WTC11 (cell line): ENCODE results near the gene NUP98. TPM values are rescaled to one million over a fixed set of nuclear protein-coding genes. Genes with fewer than 3 reads are reported as not detected.

Source experiments
- ATAC-seq: fragments of 200-7000 bp; cut with Tn5 transposase; 2 replicates; pipeline ENCODE4 v1.10.0; 2021; ENCODE audit warnings: mild to moderate bottlenecking, moderate library complexity
- CTCF ChIA-PET: fragments of 300-600 bp; sonication (Branson Sonifier 250); formaldehyde crosslinking; loops from one replicate; lab custom pipeline; 2021; ENCODE audit warnings: antibody characterized with exemption; lab: Charles Lee
- POLR2A ChIA-PET: fragments of 350-600 bp; sonication (Branson Sonifier 250); formaldehyde crosslinking; loops from one replicate; lab custom pipeline; 2021; ENCODE audit warnings: antibody characterized with exemption; lab: Charles Lee
- DNase-seq: peaks from one replicate; pipeline ENCODE4 v3.0.0; 2021; ENCODE audit warnings: low spot score
- H3K27ac Mint-ChIP-seq: 2 replicates; pipeline ENCODE4 v1.8.0; 2021; ENCODE audit warnings: mixed read lengths
- H3K27me3 Mint-ChIP-seq: 2 replicates; pipeline ENCODE4 v1.8.0; 2021; ENCODE audit warnings: low read depth, mild to moderate bottlenecking, moderate library complexity, mixed read lengths
- H3K36me3 Mint-ChIP-seq: 2 replicates; pipeline ENCODE4 v1.8.0; 2021; ENCODE audit warnings: mixed read lengths
- H3K4me1 Mint-ChIP-seq: 2 replicates; pipeline ENCODE4 v1.8.0; 2022; ENCODE audit warnings: mixed read lengths
- H3K4me3 Mint-ChIP-seq: 2 replicates; pipeline ENCODE4 v1.8.0; 2021; ENCODE audit warnings: mild to moderate bottlenecking, moderate library complexity, mixed read lengths
- H3K9me3 Mint-ChIP-seq: 2 replicates; pipeline ENCODE4 v1.8.0; 2021; ENCODE audit warnings: mixed read lengths
- ATF1 ChIP-seq: sonication (generic); formaldehyde crosslinking; IDR thresholded peaks from 2 replicates; pipeline ENCODE4 v1.8.1; 2023; ENCODE audit warnings: mild to moderate bottlenecking, moderate library complexity, missing genetic modification reagents
- ELF4 ChIP-seq: sonication (generic); formaldehyde crosslinking; IDR thresholded peaks from 2 replicates; pipeline ENCODE4 v1.8.1; 2022; ENCODE audit warnings: low read depth, mild to moderate bottlenecking, moderate library complexity, missing genetic modification reagents
- EMX1 ChIP-seq: fragments of 250-450 bp; sonication (Bioruptor Pico); IDR thresholded peaks from 2 replicates; pipeline ENCODE4 v1.8.0; 2021; ENCODE audit warnings: mild to moderate bottlenecking
- FOXK1 ChIP-seq: sonication (generic); formaldehyde crosslinking; IDR thresholded peaks from 2 replicates; pipeline ENCODE4 v1.8.0; 2022; ENCODE audit warnings: mild to moderate bottlenecking, moderate library complexity, missing genetic modification reagents
- FOXP1 ChIP-seq: sonication (generic); formaldehyde crosslinking; IDR thresholded peaks from 2 replicates; pipeline ENCODE4 v1.8.0; 2022; ENCODE audit warnings: missing genetic modification reagents, mild to moderate bottlenecking, moderate library complexity, borderline replicate concordance
- GTF2I ChIP-seq: fragments of 250-450 bp; sonication (Bioruptor Pico); conservative IDR thresholded peaks from 2 replicates; pipeline ENCODE4 v1.4.0; 2021; ENCODE audit warnings: mild to moderate bottlenecking
- NFATC4 ChIP-seq: fragments of 250-450 bp; sonication (Bioruptor Pico); IDR thresholded peaks from 2 replicates; pipeline ENCODE4 v1.9.0; 2021; ENCODE audit warnings: mild to moderate bottlenecking
- NFE2L1 ChIP-seq: sonication (generic); formaldehyde crosslinking; IDR thresholded peaks from 2 replicates; pipeline ENCODE4 v1.8.1; 2023; ENCODE audit warnings: missing genetic modification reagents
- RELA ChIP-seq: sonication (generic); formaldehyde crosslinking; IDR thresholded peaks from 2 replicates; pipeline ENCODE4 v1.8.1; 2022; ENCODE audit warnings: missing genetic modification reagents, mild to moderate bottlenecking, borderline replicate concordance
- TCF7 ChIP-seq: sonication (generic); formaldehyde crosslinking; IDR thresholded peaks from 2 replicates; pipeline ENCODE4 v1.8.0; 2022; ENCODE audit warnings: mild to moderate bottlenecking, low read depth, missing genetic modification reagents, moderate library complexity
- TEAD4 ChIP-seq: sonication (generic); formaldehyde crosslinking; IDR thresholded peaks from 2 replicates; pipeline ENCODE4 v1.8.0; 2022; ENCODE audit warnings: mild to moderate bottlenecking, missing genetic modification reagents
- ZNF138 ChIP-seq: sonication (generic); formaldehyde crosslinking; conservative IDR thresholded peaks from 2 replicates; pipeline ENCODE4 v1.8.1; 2022; ENCODE audit warnings: mild to moderate bottlenecking, moderate library complexity, missing genetic modification reagents
- ZNF317 ChIP-seq: sonication (generic); formaldehyde crosslinking; IDR thresholded peaks from 2 replicates; pipeline ENCODE4 v1.8.1; 2023; ENCODE audit warnings: low read depth, mild to moderate bottlenecking, moderate library complexity, missing genetic modification reagents, borderline replicate concordance
- ZNF396 ChIP-seq: fragments of 250-450 bp; sonication (Bioruptor Pico); IDR thresholded peaks from 2 replicates; pipeline ENCODE4 v1.8.0; 2021; ENCODE audit warnings: mild to moderate bottlenecking, moderate library complexity, borderline replicate concordance
- ZNF671 ChIP-seq: fragments of 250-450 bp; sonication (Bioruptor Pico); IDR thresholded peaks from 2 replicates; pipeline ENCODE4 v1.8.0; 2021; ENCODE audit warnings: mild to moderate bottlenecking
- total RNA-seq: library from RNA; stranded (reverse); gene quantifications from 3 replicates; pipeline ENCODE4 v1.2.3, GENCODE V29; 2021
- TF ChIP-seq, protein P1 (sequence below): fragments of 250-450 bp; sonication (Bioruptor Pico); IDR thresholded peaks from 2 replicates; pipeline ENCODE4 v1.8.0; 2021; ENCODE audit warnings: mild to moderate bottlenecking
- TF ChIP-seq, protein P2 (sequence below): sonication (generic); formaldehyde crosslinking; IDR thresholded peaks from 2 replicates; pipeline ENCODE4 v1.8.1; 2023; ENCODE audit warnings: mild to moderate bottlenecking, missing genetic modification reagents, moderate library complexity
- TF ChIP-seq, protein P3 (sequence below): sonication (generic); formaldehyde crosslinking; IDR thresholded peaks from 2 replicates; pipeline ENCODE4 v1.8.1; 2022; ENCODE audit warnings: low read depth, mild to moderate bottlenecking, moderate library complexity, missing genetic modification reagents, borderline replicate concordance
- TF ChIP-seq, protein P4 (sequence below): fragments of 200-600 bp; IDR thresholded peaks from 2 replicates; pipeline ENCODE4 v1.8.0; 2022; ENCODE audit warnings: antibody characterized with exemption
- TF ChIP-seq, protein P5 (sequence below): fragments of 250-450 bp; sonication (Bioruptor Pico); IDR thresholded peaks from 2 replicates; pipeline ENCODE4 v1.9.0; 2021; ENCODE audit warnings: mild to moderate bottlenecking
- TF ChIP-seq, protein P6 (sequence below): sonication (generic); formaldehyde crosslinking; IDR thresholded peaks from 2 replicates; pipeline ENCODE4 v1.8.0; 2022; ENCODE audit warnings: mild to moderate bottlenecking, missing genetic modification reagents
- TF ChIP-seq, protein P7 (sequence below): sonication (generic); formaldehyde crosslinking; IDR thresholded peaks from 2 replicates; pipeline ENCODE4 v1.8.0; 2022; ENCODE audit warnings: mild to moderate bottlenecking, missing genetic modification reagents

The NUP98 gene
- total RNA-seq, 1 experiment from 2014 or later: 81.4 TPM

DNA sequence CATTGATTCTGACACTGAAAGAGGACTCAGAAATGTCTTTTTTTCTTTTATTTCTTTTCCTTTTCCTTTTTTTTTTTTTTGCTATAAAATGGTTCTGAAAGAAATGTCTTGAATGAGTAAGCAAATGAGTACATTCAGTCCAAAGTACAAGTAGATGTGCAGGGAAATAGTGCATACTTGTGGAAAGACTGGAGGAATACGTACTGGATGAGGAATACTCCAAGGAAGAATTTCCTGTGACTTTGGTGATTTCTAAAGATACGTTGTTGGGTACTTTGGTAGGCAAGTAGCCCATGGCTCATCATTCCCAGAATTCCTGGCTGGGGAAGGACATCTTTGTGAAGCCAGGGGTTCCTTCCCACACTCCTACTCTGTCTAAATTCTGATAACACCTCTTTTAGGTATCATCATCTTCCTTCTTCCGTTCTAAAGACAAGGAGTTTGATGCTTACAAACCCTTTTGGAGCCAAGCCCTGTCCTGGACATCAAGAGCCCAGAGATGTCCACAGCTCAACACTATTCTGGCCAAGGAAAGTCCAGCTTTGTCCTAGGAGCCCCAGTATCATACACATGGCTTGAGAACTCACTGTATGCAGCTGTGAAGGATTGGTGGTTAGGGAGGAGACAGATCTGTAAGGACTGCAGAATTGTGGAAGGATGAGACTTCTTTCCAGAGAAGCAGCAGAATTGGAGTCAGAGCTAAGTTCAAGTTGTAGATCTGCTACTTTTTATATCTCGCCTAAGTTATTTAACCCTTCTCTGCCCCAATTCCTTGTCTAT is 4.8 kb upstream of the NUP98 start:
- H3K27ac Mint-ChIP-seq: no peak overlapping the region
- H3K9me3 Mint-ChIP-seq: no peaks in the 10 kb centered on the region
- no peak for TF ChIP-seq NFATC4 (CRISPR knock-in tag)
- no peak for TF ChIP-seq ZNF138 (CRISPR knock-in tag)
- TF ChIP-seq, protein P1, sequence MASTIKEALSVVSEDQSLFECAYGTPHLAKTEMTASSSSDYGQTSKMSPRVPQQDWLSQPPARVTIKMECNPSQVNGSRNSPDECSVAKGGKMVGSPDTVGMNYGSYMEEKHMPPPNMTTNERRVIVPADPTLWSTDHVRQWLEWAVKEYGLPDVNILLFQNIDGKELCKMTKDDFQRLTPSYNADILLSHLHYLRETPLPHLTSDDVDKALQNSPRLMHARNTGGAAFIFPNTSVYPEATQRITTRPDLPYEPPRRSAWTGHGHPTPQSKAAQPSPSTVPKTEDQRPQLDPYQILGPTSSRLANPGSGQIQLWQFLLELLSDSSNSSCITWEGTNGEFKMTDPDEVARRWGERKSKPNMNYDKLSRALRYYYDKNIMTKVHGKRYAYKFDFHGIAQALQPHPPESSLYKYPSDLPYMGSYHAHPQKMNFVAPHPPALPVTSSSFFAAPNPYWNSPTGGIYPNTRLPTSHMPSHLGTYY: no peak
- TF ChIP-seq, protein P2, sequence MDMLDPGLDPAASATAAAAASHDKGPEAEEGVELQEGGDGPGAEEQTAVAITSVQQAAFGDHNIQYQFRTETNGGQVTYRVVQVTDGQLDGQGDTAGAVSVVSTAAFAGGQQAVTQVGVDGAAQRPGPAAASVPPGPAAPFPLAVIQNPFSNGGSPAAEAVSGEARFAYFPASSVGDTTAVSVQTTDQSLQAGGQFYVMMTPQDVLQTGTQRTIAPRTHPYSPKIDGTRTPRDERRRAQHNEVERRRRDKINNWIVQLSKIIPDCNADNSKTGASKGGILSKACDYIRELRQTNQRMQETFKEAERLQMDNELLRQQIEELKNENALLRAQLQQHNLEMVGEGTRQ (CRISPR knock-in tag): no peak
- TF ChIP-seq, protein P3, sequence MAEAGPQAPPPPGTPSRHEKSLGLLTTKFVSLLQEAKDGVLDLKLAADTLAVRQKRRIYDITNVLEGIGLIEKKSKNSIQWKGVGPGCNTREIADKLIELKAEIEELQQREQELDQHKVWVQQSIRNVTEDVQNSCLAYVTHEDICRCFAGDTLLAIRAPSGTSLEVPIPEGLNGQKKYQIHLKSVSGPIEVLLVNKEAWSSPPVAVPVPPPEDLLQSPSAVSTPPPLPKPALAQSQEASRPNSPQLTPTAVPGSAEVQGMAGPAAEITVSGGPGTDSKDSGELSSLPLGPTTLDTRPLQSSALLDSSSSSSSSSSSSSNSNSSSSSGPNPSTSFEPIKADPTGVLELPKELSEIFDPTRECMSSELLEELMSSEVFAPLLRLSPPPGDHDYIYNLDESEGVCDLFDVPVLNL (CRISPR knock-in tag): no peak
- TF ChIP-seq ATF1 (CRISPR knock-in tag): no peak
- TF ChIP-seq ZNF396 (CRISPR knock-in tag): no peak
- no peak for TF ChIP-seq EMX1 (CRISPR knock-in tag)
- TF ChIP-seq, protein P4, sequence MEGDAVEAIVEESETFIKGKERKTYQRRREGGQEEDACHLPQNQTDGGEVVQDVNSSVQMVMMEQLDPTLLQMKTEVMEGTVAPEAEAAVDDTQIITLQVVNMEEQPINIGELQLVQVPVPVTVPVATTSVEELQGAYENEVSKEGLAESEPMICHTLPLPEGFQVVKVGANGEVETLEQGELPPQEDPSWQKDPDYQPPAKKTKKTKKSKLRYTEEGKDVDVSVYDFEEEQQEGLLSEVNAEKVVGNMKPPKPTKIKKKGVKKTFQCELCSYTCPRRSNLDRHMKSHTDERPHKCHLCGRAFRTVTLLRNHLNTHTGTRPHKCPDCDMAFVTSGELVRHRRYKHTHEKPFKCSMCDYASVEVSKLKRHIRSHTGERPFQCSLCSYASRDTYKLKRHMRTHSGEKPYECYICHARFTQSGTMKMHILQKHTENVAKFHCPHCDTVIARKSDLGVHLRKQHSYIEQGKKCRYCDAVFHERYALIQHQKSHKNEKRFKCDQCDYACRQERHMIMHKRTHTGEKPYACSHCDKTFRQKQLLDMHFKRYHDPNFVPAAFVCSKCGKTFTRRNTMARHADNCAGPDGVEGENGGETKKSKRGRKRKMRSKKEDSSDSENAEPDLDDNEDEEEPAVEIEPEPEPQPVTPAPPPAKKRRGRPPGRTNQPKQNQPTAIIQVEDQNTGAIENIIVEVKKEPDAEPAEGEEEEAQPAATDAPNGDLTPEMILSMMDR: no peak
- TF ChIP-seq FOXK1 (CRISPR knock-in tag): no peak
- no peak for TF ChIP-seq ZNF671 (CRISPR knock-in tag)
- no peak for TF ChIP-seq ZNF317 (CRISPR knock-in tag)
- no peaks in the 10 kb centered on the region for H3K27me3 Mint-ChIP-seq
- H3K36me3 Mint-ChIP-seq: no peaks in the 10 kb centered on the region
- H3K4me3 Mint-ChIP-seq: no peak overlapping the region
- no peak for DNase-seq
- POLR2A ChIA-PET: no interaction called here
- CTCF ChIA-PET: interaction anchor here (1.2 kb wide), 1 partner anchor 53 kb away, joined by 3 read pairs; the partner anchor contains the start of gene STIM1
- ATAC-seq: no peak
- H3K4me1 Mint-ChIP-seq: peaks cover 4% of the 10 kb centered on the region

DNA sequence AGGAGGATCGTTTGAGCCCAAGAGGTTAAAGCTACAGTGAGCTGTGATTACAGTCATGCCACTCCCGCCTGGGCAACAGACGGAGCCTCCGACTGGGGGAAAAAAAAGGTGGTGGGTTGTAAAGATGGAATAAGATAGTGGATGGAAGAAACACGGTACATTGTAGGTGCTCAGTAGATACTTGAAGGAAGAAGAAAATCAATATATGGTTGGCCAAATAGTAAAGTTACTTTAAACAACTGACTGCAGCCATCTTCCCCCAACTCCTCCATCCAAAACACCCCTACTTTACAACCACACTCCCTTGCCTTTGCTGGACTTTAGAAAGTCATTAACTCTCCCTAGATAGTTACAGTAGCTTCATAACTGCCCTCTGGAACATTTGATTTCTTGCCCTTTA is 2.5 kb upstream of the NUP98 start:
- TF ChIP-seq FOXP1 (CRISPR knock-in tag): no peak
- TF ChIP-seq, protein P5, sequence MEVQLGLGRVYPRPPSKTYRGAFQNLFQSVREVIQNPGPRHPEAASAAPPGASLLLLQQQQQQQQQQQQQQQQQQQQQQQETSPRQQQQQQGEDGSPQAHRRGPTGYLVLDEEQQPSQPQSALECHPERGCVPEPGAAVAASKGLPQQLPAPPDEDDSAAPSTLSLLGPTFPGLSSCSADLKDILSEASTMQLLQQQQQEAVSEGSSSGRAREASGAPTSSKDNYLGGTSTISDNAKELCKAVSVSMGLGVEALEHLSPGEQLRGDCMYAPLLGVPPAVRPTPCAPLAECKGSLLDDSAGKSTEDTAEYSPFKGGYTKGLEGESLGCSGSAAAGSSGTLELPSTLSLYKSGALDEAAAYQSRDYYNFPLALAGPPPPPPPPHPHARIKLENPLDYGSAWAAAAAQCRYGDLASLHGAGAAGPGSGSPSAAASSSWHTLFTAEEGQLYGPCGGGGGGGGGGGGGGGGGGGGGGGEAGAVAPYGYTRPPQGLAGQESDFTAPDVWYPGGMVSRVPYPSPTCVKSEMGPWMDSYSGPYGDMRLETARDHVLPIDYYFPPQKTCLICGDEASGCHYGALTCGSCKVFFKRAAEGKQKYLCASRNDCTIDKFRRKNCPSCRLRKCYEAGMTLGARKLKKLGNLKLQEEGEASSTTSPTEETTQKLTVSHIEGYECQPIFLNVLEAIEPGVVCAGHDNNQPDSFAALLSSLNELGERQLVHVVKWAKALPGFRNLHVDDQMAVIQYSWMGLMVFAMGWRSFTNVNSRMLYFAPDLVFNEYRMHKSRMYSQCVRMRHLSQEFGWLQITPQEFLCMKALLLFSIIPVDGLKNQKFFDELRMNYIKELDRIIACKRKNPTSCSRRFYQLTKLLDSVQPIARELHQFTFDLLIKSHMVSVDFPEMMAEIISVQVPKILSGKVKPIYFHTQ (CRISPR knock-in tag): no peak
- TF ChIP-seq GTF2I (CRISPR knock-in tag): no peak
- no peak for TF ChIP-seq TEAD4
- TF ChIP-seq ZNF317 (CRISPR knock-in tag): no peak
- TF ChIP-seq, protein P6, sequence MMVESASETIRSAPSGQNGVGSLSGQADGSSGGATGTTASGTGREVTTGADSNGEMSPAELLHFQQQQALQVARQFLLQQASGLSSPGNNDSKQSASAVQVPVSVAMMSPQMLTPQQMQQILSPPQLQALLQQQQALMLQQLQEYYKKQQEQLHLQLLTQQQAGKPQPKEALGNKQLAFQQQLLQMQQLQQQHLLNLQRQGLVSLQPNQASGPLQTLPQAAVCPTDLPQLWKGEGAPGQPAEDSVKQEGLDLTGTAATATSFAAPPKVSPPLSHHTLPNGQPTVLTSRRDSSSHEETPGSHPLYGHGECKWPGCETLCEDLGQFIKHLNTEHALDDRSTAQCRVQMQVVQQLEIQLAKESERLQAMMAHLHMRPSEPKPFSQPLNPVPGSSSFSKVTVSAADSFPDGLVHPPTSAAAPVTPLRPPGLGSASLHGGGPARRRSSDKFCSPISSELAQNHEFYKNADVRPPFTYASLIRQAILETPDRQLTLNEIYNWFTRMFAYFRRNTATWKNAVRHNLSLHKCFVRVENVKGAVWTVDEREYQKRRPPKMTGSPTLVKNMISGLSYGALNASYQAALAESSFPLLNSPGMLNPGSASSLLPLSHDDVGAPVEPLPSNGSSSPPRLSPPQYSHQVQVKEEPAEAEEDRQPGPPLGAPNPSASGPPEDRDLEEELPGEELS (CRISPR knock-in tag): no peak
- TF ChIP-seq, protein P1: no peak
- TF ChIP-seq ELF4 (CRISPR knock-in tag): no peak
- TF ChIP-seq NFE2L1 (CRISPR knock-in tag): no peak
- TF ChIP-seq RELA: no peak
- TF ChIP-seq TCF7 (CRISPR knock-in tag): no peak
- TF ChIP-seq ATF1 (CRISPR knock-in tag): no peak
- TF ChIP-seq, protein P7, sequence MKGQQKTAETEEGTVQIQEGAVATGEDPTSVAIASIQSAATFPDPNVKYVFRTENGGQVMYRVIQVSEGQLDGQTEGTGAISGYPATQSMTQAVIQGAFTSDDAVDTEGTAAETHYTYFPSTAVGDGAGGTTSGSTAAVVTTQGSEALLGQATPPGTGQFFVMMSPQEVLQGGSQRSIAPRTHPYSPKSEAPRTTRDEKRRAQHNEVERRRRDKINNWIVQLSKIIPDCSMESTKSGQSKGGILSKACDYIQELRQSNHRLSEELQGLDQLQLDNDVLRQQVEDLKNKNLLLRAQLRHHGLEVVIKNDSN (CRISPR knock-in tag): no peak
- TF ChIP-seq, all 79 proteins: peak for 0
- DNase-seq (no peak), ATAC-seq (no peak)
- peaks cover 4% of the 10 kb centered on the region; the same call in 1 of the 2 replicates for H3K36me3 Mint-ChIP-seq
- peaks cover 17% of the 10 kb centered on the region for H3K4me1 Mint-ChIP-seq
- H3K4me3 Mint-ChIP-seq: no peak overlapping the region
- ChIA-PET CTCF (interaction anchor here (4.7 kb wide), 1 partner anchor 8 kb away, joined by 52 read pairs; the partner anchor contains the start of gene PGAP2), POLR2A (no interaction called here)
- no peaks in the 10 kb centered on the region for H3K9me3 Mint-ChIP-seq
- H3K27ac Mint-ChIP-seq: no peak overlapping the region
- H3K27me3 Mint-ChIP-seq: no peaks in the 10 kb centered on the region
